Activated CD4-positive, alpha-beta T cell treated with anti-CD3 and anti-CD28 coated beads for 36 hours (primary cell): ENCODE data around the gene PSMD9. TPM values are rescaled to one million over a fixed set of nuclear protein-coding genes. Genes with fewer than 3 reads are reported as not detected.
"Not testable (repeated sequence)": the region's sequence is repeated elsewhere in the genome, so short reads cannot be mapped to it uniquely, and the experiment has no call there.

Experiments
- ATAC-seq: fragments of 200-7000 bp; cut with Tn5 transposase; one replicate; pipeline ENCODE4 v1.10.0; 2021; ENCODE audit warnings: mild to moderate bottlenecking, moderate library complexity
- CTCF ChIA-PET: fragments of 350-600 bp; sonication (Branson Sonifier 250); formaldehyde crosslinking; loops from one replicate; lab custom pipeline; 2021; ENCODE audit warnings: antibody characterized with exemption; lab: Charles Lee
- POLR2A ChIA-PET: fragments of 350-600 bp; sonication (Branson Sonifier 250); formaldehyde crosslinking; loops from one replicate; lab custom pipeline; 2021; ENCODE audit warnings: antibody characterized with exemption, inconsistent platforms; lab: Charles Lee
- DNase-seq: peaks from one replicate; pipeline ENCODE4 v3.0.0-alpha.2; 2020
- H3K27ac Mint-ChIP-seq: one replicate; pipeline ENCODE4 v1.8.0; 2021; ENCODE audit warnings: mixed read lengths
- H3K27me3 Mint-ChIP-seq: one replicate; pipeline ENCODE4 v1.8.0; 2021; ENCODE audit warnings: mixed read lengths
- H3K36me3 Mint-ChIP-seq: one replicate; pipeline ENCODE4 v1.8.0; 2021; ENCODE audit warnings: low read depth, mixed read lengths
- H3K4me1 Mint-ChIP-seq: one replicate; pipeline ENCODE4 v1.8.0; 2021; ENCODE audit warnings: mixed read lengths
- H3K4me3 Mint-ChIP-seq: one replicate; pipeline ENCODE4 v1.8.0; 2021; ENCODE audit warnings: mild to moderate bottlenecking, moderate library complexity, mixed read lengths
- H3K9me3 Mint-ChIP-seq: one replicate; pipeline ENCODE4 v1.8.0; 2021; ENCODE audit warnings: low read depth, mixed read lengths
- intact Hi-C, 2 experiments: fragments of 100-400 bp; cut with DNase I in 1 of 2; cut with micrococcal nuclease in 1 of 2; formaldehyde crosslinking; loops; one replicate each; pipeline versions ENCODE4 v1.14.2 to v1.15.1; 2022 to 2024; cut with DNase I, micrococcal nuclease
- total RNA-seq, 2 experiments: library from RNA; stranded (reverse); gene quantifications; one replicate each; pipeline ENCODE4 v1.2.3, GENCODE V29; 2021

Gene PSMD9
- total RNA-seq, 2 experiments from 2014 or later: 50.4 to 56.2 TPM

- no peaks in the 10 kb centered on the region for H3K4me1 Mint-ChIP-seq
- H3K4me3 Mint-ChIP-seq: no peak overlapping the region
- no peaks in the 10 kb centered on the region for H3K27me3 Mint-ChIP-seq
- no peak for DNase-seq
- CTCF ChIA-PET: no interaction called here
- intact Hi-C loops: no loop called here
- ATAC-seq: no peak
- H3K27ac Mint-ChIP-seq: no peak overlapping the region
- POLR2A ChIA-PET: no interaction called here
- no peaks in the 10 kb centered on the region for H3K9me3 Mint-ChIP-seq
- no peaks in the 10 kb centered on the region for H3K36me3 Mint-ChIP-seq
Observed at GRCh38 chr12:121925358-121925695, 36.7 kb downstream of the PSMD9 start.

- CTCF ChIA-PET: interaction anchor here (1.1 kb wide), 1 partner anchor 427 kb away, joined by 3 read pairs; no protein-coding TSS in a partner anchor
- H3K27ac Mint-ChIP-seq: no peak overlapping the region
- H3K4me1 Mint-ChIP-seq: no peaks in the 10 kb centered on the region
- no peak overlapping the region for H3K4me3 Mint-ChIP-seq
- H3K9me3 Mint-ChIP-seq: no peaks in the 10 kb centered on the region
- DNase-seq (no peak), ATAC-seq (no peak)
- POLR2A ChIA-PET: no interaction called here
- H3K27me3 Mint-ChIP-seq: no peaks in the 10 kb centered on the region
- intact Hi-C loops: no loop called here
- H3K36me3 Mint-ChIP-seq: no peaks in the 10 kb centered on the region
Observed at GRCh38 chr12:121926874-121927706, 38.5 kb downstream of the PSMD9 start.

DNA sequence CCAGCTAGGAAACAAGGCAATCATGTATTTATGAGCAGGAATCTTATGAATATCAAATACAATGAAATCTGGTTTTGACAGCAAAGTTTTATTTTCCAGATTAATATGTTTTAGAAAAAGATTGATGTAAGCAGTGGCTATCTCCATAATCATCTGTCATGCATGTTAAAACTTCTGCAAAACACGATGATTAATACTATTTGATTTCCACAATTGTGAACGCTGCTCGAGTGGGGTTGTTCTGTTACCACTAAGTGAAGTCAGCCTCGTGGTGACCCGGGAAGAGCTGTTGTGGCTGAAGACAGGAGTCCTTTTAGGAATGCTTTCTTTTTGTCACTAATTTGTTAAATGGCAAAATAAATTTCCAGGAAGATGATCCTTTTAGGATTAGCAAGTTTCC, 39.2 kb downstream of the PSMD9 start:
- ATAC-seq: no peak
- Mint-ChIP-seq H3K27ac (no peak overlapping the region), H3K27me3 (no peaks in the 10 kb centered on the region), H3K9me3 (no peaks in the 10 kb centered on the region), H3K4me3 (no peak overlapping the region), H3K36me3 (no peaks in the 10 kb centered on the region), H3K4me1 (no peaks in the 10 kb centered on the region)
- POLR2A ChIA-PET: no interaction called here
- intact Hi-C loops: no loop called here
- DNase-seq: no peak
- CTCF ChIA-PET: interaction anchor here (1.1 kb wide), 1 partner anchor 427 kb away, joined by 3 read pairs; no protein-coding TSS in a partner anchor

DNA sequence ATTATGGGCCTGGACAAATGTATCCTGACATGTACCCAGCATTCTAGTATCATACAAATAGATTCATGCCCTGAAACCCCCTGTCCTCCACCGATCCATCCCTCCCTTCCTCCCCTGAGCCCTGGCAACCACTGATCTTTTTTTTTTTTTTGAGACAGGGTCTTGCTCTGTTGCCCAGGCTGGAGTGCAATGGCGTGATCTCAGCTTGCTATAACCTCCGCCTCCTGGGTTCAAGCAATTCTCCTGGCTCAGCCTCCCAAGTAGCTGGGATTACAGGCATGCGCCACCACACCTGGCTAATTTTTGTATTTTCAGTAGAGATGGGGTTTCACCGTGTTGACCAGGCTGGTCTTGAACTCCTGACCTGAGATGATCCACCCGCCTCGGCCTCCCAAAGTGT, 41.0 kb downstream of the PSMD9 start:
- intact Hi-C loops, H3K27ac Mint-ChIP-seq, H3K36me3 Mint-ChIP-seq, H3K9me3 Mint-ChIP-seq, ATAC-seq, H3K27me3 Mint-ChIP-seq, DNase-seq, H3K4me3 Mint-ChIP-seq, H3K4me1 Mint-ChIP-seq, CTCF ChIA-PET: not testable (repeated sequence)
- POLR2A ChIA-PET: interaction anchor here (0.7 kb wide), 1 partner anchor 1193 kb away, joined by 3 read pairs; no protein-coding TSS in a partner anchor

DNA sequence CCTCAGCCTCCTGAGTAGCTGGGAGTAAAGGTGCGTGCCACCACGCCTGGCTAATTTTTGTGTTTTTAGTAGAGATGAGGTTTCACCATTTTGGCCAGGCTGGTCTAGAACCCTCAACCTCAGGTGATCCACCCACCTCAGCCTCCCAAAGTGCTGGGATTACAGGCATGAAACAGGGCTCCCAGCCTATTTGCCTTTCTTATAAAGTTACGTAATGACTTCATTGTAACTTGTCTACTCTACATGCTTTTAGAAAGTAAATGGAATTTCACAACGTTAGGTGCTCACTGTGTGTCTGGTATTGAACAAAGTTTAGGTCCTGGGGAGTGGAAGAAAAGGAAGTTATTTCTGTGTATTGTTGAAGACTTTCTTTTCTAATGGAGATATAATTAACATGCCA, 42.3 kb downstream of the PSMD9 start:
- CTCF ChIA-PET: interaction anchor here (0.6 kb wide), 1 partner anchor 251 kb away, joined by 3 read pairs; no protein-coding TSS in a partner anchor

DNA sequence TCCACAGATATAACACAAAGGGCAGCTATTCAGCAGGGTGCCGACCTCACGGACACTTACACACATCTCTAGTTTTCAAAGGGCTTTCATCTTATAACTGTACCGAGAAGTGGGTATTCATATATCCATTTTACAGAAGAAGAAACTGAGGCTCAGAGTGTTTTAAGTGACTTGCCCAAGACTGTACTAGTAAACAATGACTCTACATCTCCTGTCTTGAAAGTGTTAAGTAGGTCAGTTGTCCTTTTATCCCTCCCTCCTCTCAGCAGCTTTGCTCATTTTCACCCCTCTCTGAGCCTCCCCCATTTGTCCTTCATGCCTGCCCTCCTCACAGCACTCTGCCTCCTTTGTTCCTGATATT, 43.6 kb downstream of the PSMD9 start:
- H3K27ac Mint-ChIP-seq: no peak overlapping the region
- no peaks in the 10 kb centered on the region for H3K9me3 Mint-ChIP-seq
- ChIA-PET POLR2A (no interaction called here), CTCF (interaction anchor here (0.8 kb wide), 1 partner anchor 17 kb away, joined by 3 read pairs; no protein-coding TSS in a partner anchor)
- H3K36me3 Mint-ChIP-seq: no peaks in the 10 kb centered on the region
- ATAC-seq (no peak), DNase-seq (no peak)
- H3K27me3 Mint-ChIP-seq: no peaks in the 10 kb centered on the region
- intact Hi-C loops: no loop called here
- no peaks in the 10 kb centered on the region for H3K4me1 Mint-ChIP-seq
- no peak overlapping the region for H3K4me3 Mint-ChIP-seq

More for the DNA sequence above, 42.3 kb downstream of the PSMD9 start:
- Mint-ChIP-seq H3K4me1 (no peaks in the 10 kb centered on the region), H3K9me3 (no peaks in the 10 kb centered on the region), H3K36me3 (no peaks in the 10 kb centered on the region), H3K27ac (no peak overlapping the region), H3K27me3 (no peaks in the 10 kb centered on the region), H3K4me3 (no peak overlapping the region)
- intact Hi-C loops: no loop called here
- POLR2A ChIA-PET: interaction anchor here (0.7 kb wide), 1 partner anchor 97 kb away, joined by 3 read pairs; no protein-coding TSS in a partner anchor
- DNase-seq (no peak), ATAC-seq (no peak)

DNA sequence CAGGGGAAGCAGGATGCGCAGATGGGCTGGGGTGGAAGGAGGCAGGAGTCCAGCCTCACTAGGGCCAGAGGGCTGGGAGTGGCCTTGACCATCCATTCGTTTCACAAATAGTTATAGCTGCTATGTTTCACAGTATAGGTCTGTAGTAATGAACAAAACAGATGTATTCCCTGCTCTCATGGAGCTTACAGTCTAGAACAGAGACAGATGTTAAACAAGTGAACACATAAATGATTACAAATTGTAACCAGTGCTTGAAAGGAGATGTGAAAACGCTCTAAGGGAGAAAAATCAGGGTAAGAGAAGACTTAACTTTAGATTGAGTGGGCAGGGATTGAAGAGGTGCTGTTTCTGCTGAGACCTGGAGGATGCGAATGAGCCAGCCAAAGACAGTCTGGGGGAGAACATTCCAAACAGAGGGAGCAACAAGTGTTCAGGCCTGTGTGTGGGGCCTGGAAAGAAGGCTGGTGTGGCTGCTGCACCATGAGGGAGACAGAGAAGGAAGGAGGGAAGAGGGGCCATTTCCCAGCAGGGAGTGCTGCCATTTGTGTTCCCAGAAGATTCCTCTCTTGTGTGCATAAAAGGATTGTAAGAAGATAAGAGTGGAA, 44.4 kb downstream of the PSMD9 start:
- Mint-ChIP-seq H3K4me3 (no peak overlapping the region), H3K4me1 (peaks cover 2% of the 10 kb centered on the region), H3K36me3 (no peaks in the 10 kb centered on the region), H3K9me3 (no peaks in the 10 kb centered on the region), H3K27me3 (no peaks in the 10 kb centered on the region), H3K27ac (no peak overlapping the region)
- intact Hi-C loops: no loop called here
- ChIA-PET POLR2A (interaction anchor here (0.6 kb wide), 1 partner anchor 31 kb away, joined by 3 read pairs; no protein-coding TSS in a partner anchor), CTCF (interaction anchor here (0.8 to 0.9 kb wide), 2 partner anchors 15 to 17 kb away, joined by 3 read pairs; partner anchors contain the start of gene CFAP251)
- ATAC-seq (no peak), DNase-seq (no peak)

DNA sequence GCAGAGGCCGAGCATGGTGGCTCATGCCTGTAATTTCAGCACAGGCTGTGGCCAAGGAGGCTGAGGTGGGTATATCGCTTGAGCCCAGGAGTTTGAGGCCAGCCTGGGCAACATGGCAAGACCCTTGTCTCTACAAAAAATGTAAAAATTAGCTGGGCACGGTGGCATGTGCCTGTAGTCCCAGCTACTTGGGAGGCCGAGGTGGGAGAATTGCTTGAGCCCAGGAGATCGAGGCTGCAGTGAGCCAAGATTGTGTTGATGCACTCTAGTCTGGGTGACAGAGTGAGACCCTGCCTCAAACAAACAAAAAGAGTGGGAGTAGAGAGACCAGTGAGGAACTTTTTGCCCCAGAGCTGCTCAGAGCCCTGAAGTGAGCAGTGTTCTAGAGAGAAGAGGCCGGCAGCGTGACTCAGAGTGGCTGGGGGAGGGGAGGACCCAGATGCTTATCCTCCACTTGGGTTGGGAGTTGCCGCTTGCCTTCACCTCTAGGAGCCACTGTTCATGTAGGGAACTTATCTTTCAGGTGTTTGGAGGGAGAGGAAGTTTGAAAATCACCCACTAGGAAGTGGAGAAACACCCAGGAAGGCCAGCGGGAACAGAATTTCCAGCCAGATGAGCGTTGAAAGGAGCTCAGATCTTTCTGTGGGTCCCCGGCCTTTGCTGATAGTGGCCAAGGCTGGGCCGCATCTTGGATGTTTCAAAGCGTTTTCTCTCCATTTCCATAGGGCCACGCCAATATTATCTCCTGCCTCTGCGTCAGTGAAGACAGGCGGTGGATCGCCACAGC, 45.1 kb downstream of the PSMD9 start:
- ChIA-PET CTCF (interaction anchor here (0.9 kb wide), 1 partner anchor 15 kb away, joined by 3 read pairs; the partner anchor contains the start of gene CFAP251), POLR2A (interaction anchor here (0.6 kb wide), 1 partner anchor 31 kb away, joined by 3 read pairs; no protein-coding TSS in a partner anchor)
- Mint-ChIP-seq H3K36me3 (no peaks in the 10 kb centered on the region), H3K27me3 (no peaks in the 10 kb centered on the region), H3K9me3 (no peaks in the 10 kb centered on the region), H3K27ac (no peak overlapping the region), H3K4me3 (no peak overlapping the region), H3K4me1 (peaks cover 2% of the 10 kb centered on the region)
- intact Hi-C loops: no loop called here
- ATAC-seq (no peak), DNase-seq (no peak)

- no peak for ATAC-seq
- POLR2A ChIA-PET: no interaction called here
- Mint-ChIP-seq H3K27ac (no peak overlapping the region), H3K4me3 (no peak overlapping the region), H3K4me1 (peaks cover 2% of the 10 kb centered on the region), H3K36me3 (no peaks in the 10 kb centered on the region), H3K9me3 (no peaks in the 10 kb centered on the region), H3K27me3 (no peaks in the 10 kb centered on the region)
- CTCF ChIA-PET: interaction anchor here (0.6 kb wide), 1 partner anchor 139 kb away, joined by 3 read pairs; no protein-coding TSS in a partner anchor
- DNase-seq: no peak
- intact Hi-C loops: no loop called here
Observed at GRCh38 chr12:121934309-121934664, 45.7 kb downstream of the PSMD9 start.

DNA sequence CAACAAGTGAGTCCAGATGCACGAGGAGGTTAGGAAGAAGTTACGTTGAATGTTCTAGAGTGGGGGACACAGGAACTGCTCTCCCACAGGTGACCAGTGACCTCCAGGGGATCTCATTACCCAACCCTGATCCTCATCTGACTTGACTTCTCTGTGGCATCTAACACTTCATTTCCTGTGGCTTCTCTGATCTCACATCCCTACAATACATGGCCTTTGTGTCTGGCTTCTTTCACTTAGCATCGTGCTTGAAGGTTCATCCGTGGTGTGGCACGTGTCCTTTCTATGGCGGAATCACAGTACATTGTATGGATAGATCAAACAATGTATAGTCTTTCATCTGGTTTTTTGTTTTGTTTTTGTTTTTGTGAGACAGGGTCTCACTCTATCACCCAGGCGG, 49.1 kb downstream of the PSMD9 start:
- DNase-seq: no peak
- CTCF ChIA-PET: no interaction called here
- ATAC-seq: peak; percentile 30
- POLR2A ChIA-PET: interaction anchor here (0.7 kb wide), 1 partner anchor 210 kb away, joined by 3 read pairs; no protein-coding TSS in a partner anchor
- Mint-ChIP-seq H3K4me1 (peaks cover 2% of the 10 kb centered on the region), H3K36me3 (no peaks in the 10 kb centered on the region), H3K27me3 (no peaks in the 10 kb centered on the region), H3K27ac (no peak overlapping the region), H3K4me3 (no peak overlapping the region), H3K9me3 (no peaks in the 10 kb centered on the region)
- intact Hi-C loops: no loop called here

DNA sequence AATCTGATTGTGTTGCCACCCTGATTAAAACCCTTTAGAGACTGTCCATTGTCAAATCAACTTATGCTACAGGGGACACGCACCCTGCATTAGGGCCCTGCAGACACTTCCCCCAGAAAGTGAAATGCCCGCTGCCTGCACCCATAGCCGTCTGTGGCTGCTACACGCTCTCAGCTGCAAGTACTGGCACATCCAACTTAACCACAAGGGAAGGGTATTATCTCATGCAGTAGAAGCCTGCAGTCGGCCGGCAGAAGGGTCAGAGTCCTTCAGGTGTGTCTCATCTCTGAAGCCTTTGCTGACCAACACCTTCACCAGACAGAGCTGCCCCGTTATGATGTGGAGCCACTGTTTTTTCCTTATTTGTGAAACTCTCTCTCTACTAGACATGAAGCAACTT, 50.6 kb downstream of the PSMD9 start:
- no peaks in the 10 kb centered on the region for H3K27me3 Mint-ChIP-seq
- intact Hi-C loops: no loop called here
- ChIA-PET POLR2A (no interaction called here), CTCF (no interaction called here)
- no peak overlapping the region for H3K4me3 Mint-ChIP-seq
- H3K36me3 Mint-ChIP-seq: no peaks in the 10 kb centered on the region
- H3K27ac Mint-ChIP-seq: no peak overlapping the region
- no peak for ATAC-seq
- no peaks in the 10 kb centered on the region for H3K9me3 Mint-ChIP-seq
- peaks cover 2% of the 10 kb centered on the region for H3K4me1 Mint-ChIP-seq
- DNase-seq: no peak
